Dedifferentiated amniotic fluid mesenchymal stem cell (primary cell): Measurements from ENCODE around the gene SIGLEC6.

Experiments used
- DNase-seq: peaks from one replicate; pipeline ENCODE4 v3.0.0-alpha.2; 2016; ENCODE audit errors: extremely low spot score

Gene SIGLEC6

GRCh38 chr19:51548891-51549305, 17.4 kb upstream of the SIGLEC6 start:
- DNase-seq = no peak

DNA sequence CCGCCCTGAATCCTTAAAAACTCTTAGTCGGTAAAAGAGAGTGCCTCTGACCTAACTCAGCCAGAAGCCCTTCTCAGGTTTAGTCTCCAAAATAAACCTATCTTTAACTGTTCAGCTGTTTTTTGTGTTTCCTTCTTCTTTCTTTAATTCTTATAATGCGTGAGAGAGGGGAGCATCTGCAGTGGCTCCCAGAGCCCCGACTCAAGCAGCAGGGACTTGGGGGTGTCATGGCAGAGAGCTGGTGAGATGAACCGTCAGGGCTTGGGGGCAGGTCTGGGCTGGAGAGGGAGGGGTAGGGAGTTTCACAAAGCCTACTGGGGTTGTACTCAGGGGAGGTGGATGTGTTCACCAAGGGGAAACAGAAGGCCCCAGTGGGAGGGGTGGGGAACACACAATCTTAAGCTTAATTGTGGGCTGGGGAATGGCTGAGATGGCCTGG, 16.8 kb upstream of the SIGLEC6 start:
- no peak for DNase-seq

- no peak for DNase-seq
Measured at GRCh38 chr19:51547397-51548212, 16.1 kb upstream of the SIGLEC6 start.

GRCh38 chr19:51546650-51547396, 15.4 kb upstream of the SIGLEC6 start:
- no peak for DNase-seq

DNA sequence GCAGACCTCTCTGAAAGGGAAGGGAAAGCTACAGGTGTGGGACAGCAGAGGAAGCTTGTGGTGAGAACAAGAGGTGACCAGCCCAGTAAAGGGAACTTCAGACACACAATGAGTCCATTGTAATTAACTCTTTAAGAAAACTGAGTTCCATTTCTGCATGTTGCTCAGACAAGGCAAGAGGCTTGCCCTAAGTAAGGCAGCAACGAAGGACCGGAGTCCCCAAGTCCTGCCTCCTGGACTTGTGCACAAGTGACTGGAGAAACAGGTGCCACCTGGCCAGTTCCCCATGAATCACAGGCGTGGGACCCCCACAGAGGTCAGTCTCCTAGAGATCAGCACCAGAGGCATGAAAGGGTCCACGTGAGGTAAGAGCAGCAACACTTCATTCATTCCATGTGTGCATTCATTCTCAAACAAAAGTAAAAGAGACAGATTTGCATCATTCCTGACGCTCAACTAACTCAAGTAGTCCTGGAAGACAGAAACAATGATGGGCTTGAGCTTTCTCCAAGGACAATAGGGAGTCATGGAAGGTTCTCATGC, 14.7 kb upstream of the SIGLEC6 start:
- no peak for DNase-seq

DNA sequence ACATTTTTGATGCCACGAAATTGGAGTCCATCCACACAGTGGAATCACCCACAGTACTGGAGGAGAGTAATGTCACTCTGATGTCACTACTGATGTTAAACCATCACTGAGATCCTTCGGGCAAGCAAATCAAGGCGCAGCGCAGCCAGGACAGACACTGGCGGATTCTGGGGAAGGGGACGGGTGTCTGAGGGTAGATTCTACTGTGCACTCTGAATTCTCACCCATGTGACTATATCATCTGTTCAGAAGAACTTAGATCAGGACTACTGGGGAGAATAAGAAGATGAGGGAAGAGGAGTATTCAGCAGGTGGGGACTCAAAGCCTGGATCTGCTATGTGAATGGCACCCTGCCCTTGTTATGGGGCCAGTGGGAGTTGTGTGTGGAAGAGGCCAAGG, 12.6 kb upstream of the SIGLEC6 start:
- DNase-seq = no peak

DNA sequence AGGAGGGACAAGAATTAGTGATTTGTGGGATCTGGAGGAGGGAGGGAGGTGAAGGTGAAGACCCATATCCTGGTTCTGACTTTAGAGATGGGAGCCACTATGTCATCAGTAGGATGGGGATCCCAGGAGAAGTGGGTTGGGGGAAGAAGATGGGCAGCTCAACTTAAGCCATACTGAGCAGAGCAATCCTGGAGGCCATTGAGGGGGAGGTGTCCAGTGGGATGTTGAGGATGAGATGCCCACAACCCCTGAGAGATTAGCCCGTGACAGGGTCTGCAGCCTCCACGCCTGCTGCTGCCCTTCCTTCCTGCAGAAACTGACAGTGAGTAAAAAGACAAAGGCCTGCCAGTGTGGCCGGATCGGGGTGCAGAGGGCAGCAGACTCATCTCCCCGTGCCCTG, 11.2 kb upstream of the SIGLEC6 start:
- DNase-seq = no peak

DNA sequence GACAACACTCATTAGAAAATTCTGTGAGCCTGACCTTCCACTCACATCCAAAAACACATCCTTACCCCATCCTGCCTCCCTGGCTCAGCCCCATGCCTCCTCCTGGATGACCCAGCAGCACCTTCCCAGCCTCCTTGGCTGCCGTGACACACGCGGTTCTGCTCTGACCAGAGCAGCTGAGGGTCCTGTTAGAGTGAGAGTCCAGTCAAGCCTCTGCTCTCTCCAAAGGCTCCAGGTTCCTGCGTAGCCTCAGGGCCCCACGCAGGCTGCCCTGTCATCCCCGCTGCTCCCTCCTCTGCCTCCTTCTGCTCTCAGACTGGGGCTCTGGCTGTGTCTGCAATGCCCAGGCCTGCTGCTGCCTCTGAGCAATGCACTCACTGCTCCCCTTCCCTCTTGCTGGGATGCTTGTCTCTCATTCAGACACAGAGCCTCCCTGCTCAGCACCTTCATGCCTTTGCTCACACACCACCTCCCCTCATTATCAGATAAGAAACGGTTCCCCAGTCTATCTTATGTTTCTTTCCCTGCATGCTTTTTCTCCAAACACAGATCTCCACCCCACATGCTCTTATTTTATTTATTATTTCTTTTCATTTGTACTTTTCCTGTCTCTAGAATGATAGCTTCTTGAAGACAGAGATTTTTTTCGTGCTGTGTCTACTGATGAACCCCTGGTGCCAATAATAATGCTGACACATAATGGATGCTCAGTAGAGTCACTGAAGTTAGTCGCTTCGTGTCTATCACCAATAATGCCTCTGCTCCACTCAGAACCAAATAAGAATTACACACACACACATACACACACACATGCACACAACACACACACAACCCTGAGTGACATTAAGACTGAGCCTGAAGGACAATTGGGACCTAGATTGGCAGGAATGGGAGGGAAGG, 10.2 kb upstream of the SIGLEC6 start:
- no peak for DNase-seq

GRCh38 chr19:51539821-51540366, 8.4 kb upstream of the SIGLEC6 start:
- no peak for DNase-seq

GRCh38 chr19:51535535-51535934, 4.1 kb upstream of the SIGLEC6 start:
- DNase-seq = no peak

DNA sequence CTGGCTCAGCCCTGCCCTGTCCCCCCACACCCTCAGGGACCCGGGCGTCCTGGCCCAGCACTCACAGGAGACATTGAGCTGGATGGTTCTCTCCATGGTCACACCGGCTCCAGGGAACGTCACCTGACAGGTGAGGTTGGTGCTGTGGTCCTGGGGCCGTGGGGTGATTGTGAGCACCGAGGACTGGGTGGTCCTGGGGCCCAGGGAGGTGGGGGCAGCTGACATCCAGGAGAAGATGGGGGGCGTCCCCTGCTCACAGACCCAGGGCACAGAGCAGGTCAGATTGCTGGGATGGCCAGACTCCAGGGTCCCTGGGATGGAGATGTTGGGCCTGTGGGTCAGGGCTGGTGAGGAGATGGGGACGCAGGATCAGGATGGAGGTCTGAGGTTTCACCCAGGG, 854 bp downstream of the SIGLEC6 start:
- no peak for DNase-seq

DNA sequence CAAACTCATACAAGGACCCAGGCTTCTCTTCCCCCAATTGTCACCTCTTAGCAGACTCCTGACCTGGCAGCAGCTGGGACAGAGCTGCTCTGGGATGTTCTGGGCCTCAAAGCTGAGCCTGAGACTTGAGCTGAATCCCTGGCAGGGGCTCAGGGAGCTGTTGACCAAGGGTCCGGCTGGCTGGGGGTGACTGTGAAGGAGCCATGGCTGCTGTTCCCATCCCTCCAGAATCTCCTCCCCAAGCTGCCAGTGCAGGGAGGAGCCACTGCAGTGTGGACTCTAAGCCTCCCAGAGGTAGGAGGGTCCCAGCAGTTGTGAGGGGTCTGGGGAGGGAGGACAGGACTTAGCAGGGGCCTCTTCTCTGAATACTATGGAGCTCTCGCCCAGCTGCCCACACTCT, 2.2 kb downstream of the SIGLEC6 start:
- no peak for DNase-seq

GRCh38 chr19:51525651-51526050, 5.8 kb downstream of the SIGLEC6 start:
- no peak for DNase-seq

- DNase-seq = no peak
Measured at GRCh38 chr19:51524666-51525264, 6.7 kb downstream of the SIGLEC6 start.

- no peak for DNase-seq
Measured at GRCh38 chr19:51521781-51522180, 9.7 kb downstream of the SIGLEC6 start.

- no peak for DNase-seq
Measured at GRCh38 chr19:51521357-51521756, 10.1 kb downstream of the SIGLEC6 start.

DNA sequence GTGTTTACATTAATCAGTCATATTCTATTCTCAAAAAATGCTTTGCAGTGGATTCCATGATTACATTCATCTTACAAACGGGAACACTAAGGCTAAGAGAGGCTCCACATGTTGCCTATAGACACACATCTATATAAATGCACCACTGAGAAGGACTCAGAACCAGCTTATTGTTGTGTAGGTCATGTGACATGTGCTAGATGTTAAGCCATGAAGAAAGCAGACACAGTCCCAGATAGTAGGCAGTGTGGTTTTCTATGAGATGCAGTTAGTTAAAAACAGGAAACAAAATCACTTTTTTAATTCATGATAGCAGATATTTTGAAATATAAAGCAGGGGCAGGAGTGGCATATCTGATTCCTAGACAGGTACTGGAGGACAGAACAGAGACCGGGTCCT, 10.7 kb downstream of the SIGLEC6 start:
- no peak for DNase-seq

DNA sequence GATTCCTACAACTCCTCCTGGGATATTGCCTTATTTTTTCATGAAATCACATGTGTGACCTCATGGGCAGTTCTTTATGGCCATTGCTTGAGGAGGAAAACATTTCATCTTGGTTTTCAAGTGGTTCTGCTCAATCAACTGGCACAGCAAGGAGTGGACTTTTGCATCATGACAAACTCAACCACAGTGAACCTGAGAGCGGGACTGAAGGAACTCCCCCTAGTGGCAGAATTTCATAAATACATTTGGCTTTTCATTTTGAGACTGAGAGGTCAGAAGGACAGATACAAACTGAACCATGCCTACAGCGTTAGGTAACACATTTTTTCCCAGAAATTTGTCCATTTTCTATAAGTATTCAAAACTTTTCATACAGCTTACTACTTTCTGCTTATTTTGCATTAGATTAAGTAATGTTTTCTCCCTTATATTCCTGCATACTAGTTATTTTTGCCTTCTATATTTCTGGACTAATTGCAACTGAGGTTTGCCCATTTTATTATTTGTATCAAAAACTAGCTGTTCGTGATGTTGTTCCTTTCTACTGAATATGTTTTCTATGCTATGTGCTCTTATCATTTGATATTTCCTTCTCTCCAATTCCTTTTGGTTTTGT, 16.5 kb downstream of the SIGLEC6 start:
- peak; percentile 25 for DNase-seq

GRCh38 chr19:51513968-51514367, 17.5 kb downstream of the SIGLEC6 start:
- no peak for DNase-seq

DNA sequence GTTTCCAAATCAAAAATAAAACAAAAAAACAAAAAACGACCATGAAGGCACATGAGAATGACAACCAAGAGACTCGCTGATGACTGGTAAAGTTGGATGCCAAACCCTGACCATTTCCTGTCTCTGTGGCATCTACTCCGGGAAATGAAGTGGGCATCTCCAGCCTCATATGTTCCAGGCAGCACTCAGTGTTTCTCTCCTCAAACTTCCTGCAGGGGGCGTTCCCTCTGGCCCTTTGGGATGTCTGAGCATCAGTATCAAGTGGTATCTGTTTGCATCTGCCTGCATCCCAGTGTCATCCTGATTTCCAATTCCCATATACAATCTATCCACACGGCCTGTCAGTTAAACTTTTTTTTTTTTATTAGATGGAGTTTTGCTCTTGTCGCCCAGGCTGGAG, 20.1 kb downstream of the SIGLEC6 start:
- no peak for DNase-seq
